HS-5 (cell line): ENCODE data around the gene SLC26A9.

Source experiments
- DNase-seq: peaks from one replicate; pipeline ENCODE4 v3.0.0-alpha.2; 2012; ENCODE audit warnings: low read depth

Gene SLC26A9

GRCh38 chr1:205947024-205947423, 3.8 kb upstream of the SLC26A9 start:
- DNase-seq: no peak

- no peak for DNase-seq
These were observed 1.8 kb upstream of the SLC26A9 start for GRCh38 chr1:205945069-205945468.

- no peak for DNase-seq
These were observed 1.3 kb upstream of the SLC26A9 start for GRCh38 chr1:205944525-205944924.

- no peak for DNase-seq
These were observed 561 bp downstream of the SLC26A9 start for GRCh38 chr1:205942631-205943159.

GRCh38 chr1:205940710-205941109, 2.5 kb downstream of the SLC26A9 start:
- DNase-seq: no peak

- DNase-seq: no peak
These were observed 3.4 kb downstream of the SLC26A9 start for GRCh38 chr1:205939690-205940330.

- DNase-seq: no peak
These were observed 4.6 kb downstream of the SLC26A9 start for GRCh38 chr1:205938682-205939081.

- DNase-seq: peak; percentile 69
These were observed 6.2 kb downstream of the SLC26A9 start for GRCh38 chr1:205936846-205937586.

- no peak for DNase-seq
These were observed 6.9 kb downstream of the SLC26A9 start for GRCh38 chr1:205936311-205936710.

- no peak for DNase-seq
These were observed 7.4 kb downstream of the SLC26A9 start for GRCh38 chr1:205935869-205936268.

- DNase-seq: no peak
These were observed 8.5 kb downstream of the SLC26A9 start for GRCh38 chr1:205934788-205935187.

GRCh38 chr1:205933671-205934618, 9.3 kb downstream of the SLC26A9 start:
- peak; percentile 55 for DNase-seq

GRCh38 chr1:205932776-205933175, 10.5 kb downstream of the SLC26A9 start:
- no peak for DNase-seq

GRCh38 chr1:205930799-205931281, 12.4 kb downstream of the SLC26A9 start:
- no peak for DNase-seq

- no peak for DNase-seq
These were observed 13.1 kb downstream of the SLC26A9 start for GRCh38 chr1:205930195-205930577.

- no peak for DNase-seq
These were observed 13.6 kb downstream of the SLC26A9 start for GRCh38 chr1:205929496-205930194.

- DNase-seq: no peak
These were observed 14.9 kb downstream of the SLC26A9 start for GRCh38 chr1:205928317-205928716.

- DNase-seq: no peak
These were observed 15.6 kb downstream of the SLC26A9 start for GRCh38 chr1:205927676-205928075.

- no peak for DNase-seq
These were observed 16.0 kb downstream of the SLC26A9 start for GRCh38 chr1:205927247-205927646.

GRCh38 chr1:205926636-205927035, 16.6 kb downstream of the SLC26A9 start:
- DNase-seq: no peak

GRCh38 chr1:205926213-205926612, 17.0 kb downstream of the SLC26A9 start:
- no peak for DNase-seq

- DNase-seq: peak; percentile 86
These were observed 17.5 kb downstream of the SLC26A9 start for GRCh38 chr1:205925736-205926135.
